IgD-negative memory B cell (primary cell): ENCODE results near the gene ZFP62. TPM values are rescaled to one million over a fixed set of nuclear protein-coding genes. Genes with fewer than 3 reads are reported as not detected.

ENCODE experiments used
- H3K27ac Mint-ChIP-seq, 3 donors: one replicate each; pipeline ENCODE4 v1.8.0; 2020 to 2022; ENCODE audit warnings: mild to moderate bottlenecking in 3 of 3, mixed read lengths in 3 of 3, moderate library complexity in 1 of 3
- H3K27me3 Mint-ChIP-seq: one replicate; pipeline ENCODE4 v1.8.0; 2021; ENCODE audit warnings: mixed read lengths
- H3K36me3 Mint-ChIP-seq: one replicate; pipeline ENCODE4 v1.8.0; 2020; ENCODE audit warnings: mild to moderate bottlenecking, mixed read lengths
- H3K4me1 Mint-ChIP-seq, 3 donors: one replicate each; pipeline ENCODE4 v1.8.0; 2020 to 2022; ENCODE audit warnings: mixed read lengths in 3 of 3, mild to moderate bottlenecking in 1 of 3
- H3K4me3 Mint-ChIP-seq, 4 donors: one replicate each; pipeline ENCODE4 v1.8.0; 2020 to 2022; ENCODE audit warnings: mild to moderate bottlenecking in 4 of 4, mixed read lengths in 4 of 4, moderate library complexity in 3 of 4
- H3K9me3 Mint-ChIP-seq, 3 donors: one replicate each; pipeline ENCODE4 v1.8.0; 2020 to 2021; ENCODE audit warnings: mixed read lengths in 3 of 3, mild to moderate bottlenecking in 1 of 3
- polyA plus RNA-seq: library from polyadenylated mRNA; unstranded; fragments of 300-500 nt; fragmentation: Illumina TruSeq; gene quantifications from one replicate; pipeline ENCODE4 v1.2.3, GENCODE V29; 2021

Gene ZFP62
- polyA plus RNA-seq, 1 donor from 2014 or later = 22.1 TPM

DNA sequence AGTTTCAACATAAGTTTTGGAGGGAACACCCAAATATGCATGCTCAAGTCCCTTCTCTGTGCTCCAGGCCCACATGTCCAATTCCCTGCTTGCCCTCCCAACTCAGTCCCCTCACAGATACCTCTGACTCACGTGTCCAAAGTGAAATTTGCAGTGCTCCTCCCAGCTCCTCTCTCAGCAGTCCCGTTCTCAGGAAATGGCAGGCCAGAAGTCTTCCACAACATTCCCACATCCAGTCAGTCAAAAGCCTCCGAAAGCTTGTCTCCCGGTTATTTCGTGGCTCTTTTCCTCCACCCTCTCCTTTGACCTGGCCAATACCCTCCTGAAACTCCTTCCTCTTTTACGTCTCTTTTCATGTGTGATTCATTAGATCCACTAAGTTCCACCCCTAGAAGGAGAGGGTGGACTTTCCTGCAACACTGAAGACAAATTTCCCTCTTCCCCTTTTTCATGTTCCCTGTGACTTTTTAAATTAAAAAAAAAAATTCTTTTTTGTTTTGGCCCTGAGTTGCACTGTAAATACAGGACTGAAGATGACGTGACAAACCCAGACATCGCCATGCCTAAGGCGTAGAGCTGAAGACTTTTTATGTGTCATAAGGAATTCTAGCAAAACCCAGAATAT is 45.7 kb downstream of the ZFP62 start:
- H3K4me1 Mint-ChIP-seq = peaks cover 23 to 30% (median 24%) of the 10 kb centered on the region in 3 donors
- peak overlapping the region; percentile 81 to 93 (median 87) for H3K27ac Mint-ChIP-seq
- peak overlapping the region in 1 of 4 donors; percentile 67 for H3K4me3 Mint-ChIP-seq
- no peaks in the 10 kb centered on the region for H3K9me3 Mint-ChIP-seq
- no peaks in the 10 kb centered on the region for H3K36me3 Mint-ChIP-seq
- H3K27me3 Mint-ChIP-seq = no peaks in the 10 kb centered on the region

- H3K27ac Mint-ChIP-seq = peak overlapping the region in 2 of 3 donors; percentile 73 to 85
- no peaks in the 10 kb centered on the region for H3K9me3 Mint-ChIP-seq
- H3K4me1 Mint-ChIP-seq = peaks cover 29 to 43% (median 35%) of the 10 kb centered on the region in 3 donors
- no peaks in the 10 kb centered on the region for H3K36me3 Mint-ChIP-seq
- no peaks in the 10 kb centered on the region for H3K27me3 Mint-ChIP-seq
- H3K4me3 Mint-ChIP-seq = peak overlapping the region in 1 of 4 donors; percentile 86
Measured at GRCh38 chr5:180813420-180813819, 47.7 kb downstream of the ZFP62 start.

- Mint-ChIP-seq H3K4me3 (peak overlapping the region; percentile 74 to 95 (median 93)), H3K36me3 (no peaks in the 10 kb centered on the region), H3K27me3 (no peaks in the 10 kb centered on the region), H3K27ac (peak overlapping the region; percentile 96 to 100 (median 99)), H3K4me1 (peaks cover 40 to 54% (median 47%) of the 10 kb centered on the region in 3 donors), H3K9me3 (no peaks in the 10 kb centered on the region)
Measured at GRCh38 chr5:180811623-180812124, 49.4 kb downstream of the ZFP62 start.

- H3K36me3 Mint-ChIP-seq = no peaks in the 10 kb centered on the region
- peak overlapping the region; percentile 96 to 100 (median 99) for H3K27ac Mint-ChIP-seq
- no peaks in the 10 kb centered on the region for H3K27me3 Mint-ChIP-seq
- peak overlapping the region; percentile 74 to 95 (median 93) for H3K4me3 Mint-ChIP-seq
- no peaks in the 10 kb centered on the region for H3K9me3 Mint-ChIP-seq
- H3K4me1 Mint-ChIP-seq = peaks cover 43 to 59% (median 49%) of the 10 kb centered on the region in 3 donors
Measured at GRCh38 chr5:180810959-180811622, 50.0 kb downstream of the ZFP62 start.

- Mint-ChIP-seq H3K27ac (peak overlapping the region; percentile 99 to 100 (median 99)), H3K9me3 (no peaks in the 10 kb centered on the region), H3K27me3 (no peaks in the 10 kb centered on the region), H3K4me1 (peaks cover 47 to 59% (median 53%) of the 10 kb centered on the region in 3 donors), H3K4me3 (peak overlapping the region; percentile 74 to 97 (median 94)), H3K36me3 (no peaks in the 10 kb centered on the region)
Measured at GRCh38 chr5:180810210-180810958, 50.7 kb downstream of the ZFP62 start.

DNA sequence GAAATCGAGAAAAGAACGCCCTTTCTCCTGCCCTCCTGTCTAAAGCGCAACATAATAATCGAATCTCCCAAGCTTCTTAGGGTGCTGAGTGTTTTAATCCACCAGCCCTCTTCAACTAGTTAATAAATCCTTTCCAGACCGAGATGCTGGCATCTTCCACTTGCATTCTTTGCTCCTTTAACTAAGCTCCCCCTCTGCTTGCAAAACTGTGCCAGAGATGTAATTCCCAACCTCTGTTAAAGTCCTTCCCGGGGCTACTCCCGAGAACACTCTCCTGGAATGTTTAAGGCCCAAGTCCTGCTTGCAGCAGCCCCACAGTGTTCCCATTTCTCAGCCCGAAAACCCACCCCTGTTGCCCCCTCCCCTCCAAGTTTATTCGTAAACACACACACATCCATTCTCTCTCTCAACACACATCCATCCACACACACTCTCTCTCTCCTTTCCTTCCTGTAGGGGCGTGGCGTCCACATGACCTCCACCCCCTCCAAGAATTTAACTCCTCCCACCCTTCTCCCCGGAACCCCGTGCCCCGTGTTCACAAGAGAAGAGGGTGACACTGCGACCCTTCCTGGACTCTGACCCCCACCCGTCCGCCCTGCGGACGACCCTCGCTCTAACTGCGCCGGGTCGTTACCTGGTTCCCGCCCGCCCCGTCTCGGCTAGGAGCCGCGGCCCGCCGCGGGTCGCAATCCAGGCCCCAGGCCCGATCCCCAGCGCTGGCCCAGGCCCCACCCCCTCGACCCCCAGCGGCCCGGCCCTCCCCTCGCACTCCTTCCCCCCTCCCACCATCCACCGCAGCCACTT is 51.5 kb downstream of the ZFP62 start:
- Mint-ChIP-seq H3K4me1 (peaks cover 51 to 63% (median 57%) of the 10 kb centered on the region in 3 donors), H3K36me3 (no peaks in the 10 kb centered on the region), H3K27me3 (no peaks in the 10 kb centered on the region), H3K9me3 (no peaks in the 10 kb centered on the region), H3K27ac (peak overlapping the region; percentile 99 to 100 (median 99)), H3K4me3 (peak overlapping the region; percentile 74 to 97 (median 94))

- Mint-ChIP-seq H3K27ac (peak overlapping the region; percentile 89 to 100 (median 99)), H3K4me1 (peaks cover 52 to 63% (median 60%) of the 10 kb centered on the region in 3 donors), H3K4me3 (peak overlapping the region; percentile 74 to 97 (median 94)), H3K27me3 (no peaks in the 10 kb centered on the region), H3K36me3 (no peaks in the 10 kb centered on the region), H3K9me3 (no peaks in the 10 kb centered on the region)
Measured at GRCh38 chr5:180808461-180809000, 52.5 kb downstream of the ZFP62 start.

GRCh38 chr5:180807654-180808414 is 53.2 kb downstream of the ZFP62 start:
- Mint-ChIP-seq H3K27ac (peak overlapping the region; percentile 89 to 100 (median 99)), H3K4me1 (peaks cover 46 to 59% (median 54%) of the 10 kb centered on the region in 3 donors), H3K9me3 (no peaks in the 10 kb centered on the region), H3K36me3 (no peaks in the 10 kb centered on the region), H3K4me3 (peak overlapping the region; percentile 72 to 97 (median 78)), H3K27me3 (no peaks in the 10 kb centered on the region)

GRCh38 chr5:180807046-180807445 is 54.0 kb downstream of the ZFP62 start:
- H3K36me3 Mint-ChIP-seq = no peaks in the 10 kb centered on the region
- H3K4me1 Mint-ChIP-seq = peaks cover 46 to 58% (median 55%) of the 10 kb centered on the region in 3 donors
- peak overlapping the region; percentile 41 to 100 (median 86) for H3K4me3 Mint-ChIP-seq
- H3K27me3 Mint-ChIP-seq = no peaks in the 10 kb centered on the region
- no peaks in the 10 kb centered on the region for H3K9me3 Mint-ChIP-seq
- H3K27ac Mint-ChIP-seq = peak overlapping the region; percentile 66 to 100 (median 89)

DNA sequence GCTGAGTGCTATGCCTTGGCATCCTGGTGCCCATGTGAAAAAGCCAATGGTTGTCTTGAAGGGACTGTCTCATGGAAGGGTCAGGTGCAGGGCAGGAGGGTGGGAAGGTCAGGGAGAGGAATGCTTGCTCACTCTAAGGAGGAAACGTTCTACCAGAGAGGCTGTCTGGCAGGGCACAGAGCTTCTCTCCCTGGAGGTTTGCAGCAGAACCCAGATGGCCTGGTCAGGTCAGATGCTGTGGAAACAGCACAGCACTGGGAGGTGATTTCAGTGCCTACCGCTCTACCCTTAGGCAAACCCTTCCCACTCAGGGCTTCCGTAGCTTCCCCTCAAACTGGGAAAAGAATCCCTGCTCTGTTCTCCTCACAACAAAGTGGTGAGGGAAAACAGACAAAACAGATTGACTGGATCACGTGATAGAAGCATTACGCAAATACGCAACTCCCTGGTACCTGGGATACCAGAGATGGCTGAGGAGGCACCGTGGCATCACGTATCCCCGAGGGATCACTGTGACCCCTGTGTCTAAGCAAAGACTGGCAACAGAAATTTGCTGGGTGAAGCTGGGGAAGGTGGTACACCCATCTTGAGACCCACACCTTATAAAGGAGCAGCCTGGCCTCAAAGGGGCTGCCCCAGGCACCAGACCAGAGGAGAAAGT is 54.6 kb downstream of the ZFP62 start:
- Mint-ChIP-seq H3K36me3 (no peaks in the 10 kb centered on the region), H3K4me1 (peaks cover 50 to 61% (median 57%) of the 10 kb centered on the region in 3 donors), H3K9me3 (no peaks in the 10 kb centered on the region), H3K27ac (peak overlapping the region; percentile 66 to 100 (median 87)), H3K27me3 (no peaks in the 10 kb centered on the region), H3K4me3 (peak overlapping the region; percentile 74 to 100 (median 96))

- H3K4me3 Mint-ChIP-seq = peak overlapping the region; percentile 74 to 100 (median 98)
- H3K9me3 Mint-ChIP-seq = no peaks in the 10 kb centered on the region
- H3K27me3 Mint-ChIP-seq = no peaks in the 10 kb centered on the region
- H3K27ac Mint-ChIP-seq = peak overlapping the region; percentile 94 to 100 (median 97)
- H3K36me3 Mint-ChIP-seq = no peaks in the 10 kb centered on the region
- H3K4me1 Mint-ChIP-seq = peaks cover 67 to 70% (median 70%) of the 10 kb centered on the region in 3 donors
Measured at GRCh38 chr5:180804129-180804618, 56.9 kb downstream of the ZFP62 start.

DNA sequence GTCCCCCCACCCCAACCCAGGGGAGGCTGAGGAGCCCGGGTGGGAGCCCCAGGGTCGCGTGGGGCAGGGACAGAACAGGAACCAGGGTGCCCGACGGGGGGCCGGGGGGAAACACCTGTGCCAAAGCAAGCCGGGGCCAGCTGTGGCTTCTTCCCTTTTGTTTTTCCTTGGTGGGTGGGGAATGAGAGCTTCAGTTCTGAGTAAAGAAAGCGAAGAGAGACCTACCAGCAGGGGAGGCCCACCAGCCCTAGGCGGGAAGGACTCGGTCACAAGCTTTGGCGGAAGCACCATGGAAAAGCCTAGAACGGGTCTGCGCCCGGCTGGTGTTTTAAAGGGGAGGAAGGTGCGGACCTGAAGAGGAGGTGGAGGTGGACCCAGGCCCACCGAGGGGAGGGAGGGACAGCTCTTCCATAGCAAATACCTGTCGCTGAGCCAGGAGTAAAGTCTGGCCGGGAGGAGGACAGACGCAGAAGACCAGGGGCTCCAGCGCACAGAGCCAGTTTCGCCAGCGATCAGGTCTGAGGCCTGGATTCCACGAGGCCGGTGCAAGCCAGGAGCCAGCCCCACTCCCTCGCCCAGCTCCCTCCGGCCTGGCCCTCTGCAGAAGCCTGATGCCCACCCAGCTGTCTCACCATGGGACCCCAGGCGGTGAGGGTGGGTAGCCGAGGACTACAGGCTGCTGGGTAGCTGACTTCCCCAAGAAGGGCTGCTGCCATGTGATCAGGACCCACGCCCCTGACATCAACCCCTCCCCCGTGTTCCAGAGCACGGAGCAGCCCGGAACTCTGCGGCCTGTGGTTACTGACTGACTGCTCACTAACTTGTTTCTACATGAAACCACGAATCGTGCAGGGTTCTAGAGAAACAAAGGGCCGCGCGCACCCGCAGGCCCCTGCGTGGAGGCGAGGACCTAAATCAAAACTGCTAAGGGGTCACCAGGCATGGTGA is 57.6 kb downstream of the ZFP62 start:
- Mint-ChIP-seq H3K4me1 (peaks cover 68 to 73% (median 70%) of the 10 kb centered on the region in 3 donors), H3K4me3 (peak overlapping the region; percentile 74 to 100 (median 98)), H3K9me3 (no peaks in the 10 kb centered on the region), H3K27me3 (no peaks in the 10 kb centered on the region), H3K36me3 (no peaks in the 10 kb centered on the region), H3K27ac (peak overlapping the region; percentile 94 to 100 (median 97))
